HG03457 (cell line): ENCODE data around the gene INPPL1.
"Not testable (repeated sequence)": the region's sequence is repeated elsewhere in the genome, so short reads cannot be mapped to it uniquely, and the experiment has no call there.

ENCODE experiments used
- ATAC-seq: cut with Tn5 transposase; IDR thresholded peaks from one replicate; pipeline ENCODE4 v1.9.1; 2021; ENCODE audit warnings: moderate number of reproducible peaks; ENCODE audit not compliant: unreplicated experiment

Gene INPPL1

GRCh38 chr11:72243173-72244059, 18.8 kb downstream of the INPPL1 start:
- ATAC-seq = no peak

- no peak for ATAC-seq
These were observed 19.4 kb downstream of the INPPL1 start, which contains the start of gene PHOX2A for GRCh38 chr11:72244060-72244360. PHOX2A (minus strand) TSS chr11:72244176; CDS start chr11:72244004, 172 bp downstream.

DNA sequence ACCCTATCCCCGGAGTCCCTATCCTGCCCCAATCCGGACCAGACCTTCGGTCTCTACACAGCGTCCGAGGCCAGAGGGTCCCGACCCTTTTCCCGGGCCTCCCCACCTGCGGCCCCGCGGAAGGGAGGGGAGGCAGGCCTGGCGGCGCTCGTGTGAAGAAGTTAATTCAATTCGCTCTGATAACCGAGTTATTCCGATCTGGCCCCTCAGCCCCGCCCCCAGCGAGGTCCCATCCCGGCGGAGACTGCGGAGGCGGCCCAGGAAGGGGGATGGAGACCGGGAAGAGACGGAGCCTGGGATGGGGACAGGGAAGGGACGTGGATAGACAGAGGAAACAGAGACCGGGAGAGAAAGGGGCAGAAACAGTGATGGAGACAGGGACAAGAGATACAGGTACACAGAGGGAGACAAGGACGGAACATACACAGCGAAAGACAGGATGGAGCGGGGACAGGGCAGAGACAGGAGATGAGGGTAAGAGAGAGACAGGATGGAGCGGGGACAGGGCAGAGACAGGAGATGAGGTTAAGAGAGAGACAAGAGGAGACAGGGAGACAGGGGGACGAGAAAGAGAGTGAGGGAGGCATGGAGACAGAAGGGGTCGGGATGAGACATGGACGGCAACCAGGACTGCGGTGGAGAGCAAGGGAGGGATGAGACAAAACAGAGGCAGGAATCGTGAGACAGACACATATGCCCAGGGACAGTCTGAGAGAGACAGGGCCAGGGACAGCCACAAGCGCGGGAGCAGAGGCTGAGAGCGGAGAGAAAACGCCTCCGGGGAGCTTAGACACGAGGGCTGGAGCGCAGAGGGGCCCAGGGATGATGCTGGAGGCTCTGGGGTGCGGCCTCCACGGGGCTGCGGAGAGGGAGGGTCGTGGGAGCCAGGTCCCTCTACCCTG, 20.0 kb downstream of the INPPL1 start:
- ATAC-seq = no peak

GRCh38 chr11:72245263-72245816, 20.8 kb downstream of the INPPL1 start:
- ATAC-seq = no peak

GRCh38 chr11:72247584-72247983, 23.0 kb downstream of the INPPL1 start:
- ATAC-seq = no peak

GRCh38 chr11:72249961-72250360, 25.4 kb downstream of the INPPL1 start:
- no peak for ATAC-seq

GRCh38 chr11:72250661-72251464, 26.3 kb downstream of the INPPL1 start:
- ATAC-seq = no peak

DNA sequence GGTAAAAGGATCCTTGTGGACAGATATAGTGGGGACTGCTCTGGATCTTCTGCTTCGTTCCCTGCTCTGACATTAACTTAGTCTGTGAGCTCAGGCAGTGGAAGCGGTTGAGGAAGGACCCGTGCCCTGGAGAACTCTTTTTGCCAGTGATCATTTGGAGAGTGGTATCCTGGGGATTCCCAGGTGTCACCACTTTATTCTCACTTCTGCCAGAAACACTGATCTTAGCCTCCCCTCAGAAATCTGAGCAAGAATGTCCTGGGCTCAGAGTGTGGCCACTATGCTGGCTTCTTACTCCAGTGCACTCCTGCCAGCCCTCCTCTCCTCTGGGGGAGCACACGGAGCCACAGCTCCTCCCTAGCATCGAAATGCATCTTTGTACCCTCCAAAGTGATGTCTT, 27.0 kb downstream of the INPPL1 start:
- ATAC-seq = no peak

- ATAC-seq = no peak
These were observed 28.8 kb downstream of the INPPL1 start for GRCh38 chr11:72253392-72253791.

DNA sequence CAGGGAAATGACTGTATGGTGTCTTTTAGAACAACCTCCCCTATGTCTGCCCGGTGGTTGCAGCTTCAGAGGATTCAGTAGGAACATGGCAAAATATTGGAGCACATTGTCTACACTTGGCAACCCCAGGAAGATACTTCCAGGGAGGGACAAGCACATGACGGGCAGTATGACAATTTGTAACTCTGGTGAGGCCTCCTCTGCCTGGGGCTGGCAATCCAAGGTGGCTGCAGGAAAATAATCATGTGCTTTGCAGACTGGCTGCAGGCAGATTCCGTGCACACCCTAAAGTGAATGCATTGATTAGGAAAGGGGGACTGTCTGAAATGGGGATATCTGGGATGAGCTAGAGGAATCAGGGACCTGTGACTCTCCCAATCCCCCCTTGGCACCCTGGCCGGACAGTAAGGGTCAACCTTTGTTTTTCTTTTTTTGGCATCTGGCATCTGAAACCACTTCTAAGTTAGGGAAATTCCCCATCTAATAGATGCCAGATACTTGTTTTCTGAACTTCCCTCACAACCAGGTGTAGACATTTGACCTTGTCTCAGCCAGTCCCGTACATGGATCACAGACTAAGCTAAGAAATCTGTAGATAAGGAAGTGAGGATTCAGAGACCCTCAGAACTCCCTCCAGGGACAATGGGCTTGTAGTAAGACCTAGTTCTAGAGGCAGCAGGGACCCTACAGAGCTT, 29.9 kb downstream of the INPPL1 start:
- ATAC-seq = no peak

DNA sequence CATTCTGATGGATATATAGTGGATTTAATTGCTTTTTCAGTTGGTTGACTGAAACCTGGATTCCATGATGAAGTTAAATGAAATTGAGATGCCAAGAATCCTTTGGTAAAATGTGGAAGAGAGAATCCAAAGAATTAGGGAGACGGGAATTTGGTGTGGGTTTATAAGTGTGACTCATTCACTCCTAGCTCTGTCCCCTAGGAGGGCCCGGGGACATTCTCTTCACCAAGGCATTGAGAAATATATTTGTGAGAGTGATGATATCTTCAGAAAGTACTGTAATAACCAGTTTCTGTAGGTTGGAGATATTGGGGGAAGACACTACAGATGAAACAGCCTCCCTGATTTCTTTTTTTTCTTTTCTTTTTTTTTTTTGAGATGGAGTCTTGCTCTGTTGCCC, 33.0 kb downstream of the INPPL1 start:
- no peak for ATAC-seq

GRCh38 chr11:72259490-72259889, 34.9 kb downstream of the INPPL1 start:
- ATAC-seq = no peak

- no peak for ATAC-seq
These were observed 36.0 kb downstream of the INPPL1 start for GRCh38 chr11:72260574-72260973.

DNA sequence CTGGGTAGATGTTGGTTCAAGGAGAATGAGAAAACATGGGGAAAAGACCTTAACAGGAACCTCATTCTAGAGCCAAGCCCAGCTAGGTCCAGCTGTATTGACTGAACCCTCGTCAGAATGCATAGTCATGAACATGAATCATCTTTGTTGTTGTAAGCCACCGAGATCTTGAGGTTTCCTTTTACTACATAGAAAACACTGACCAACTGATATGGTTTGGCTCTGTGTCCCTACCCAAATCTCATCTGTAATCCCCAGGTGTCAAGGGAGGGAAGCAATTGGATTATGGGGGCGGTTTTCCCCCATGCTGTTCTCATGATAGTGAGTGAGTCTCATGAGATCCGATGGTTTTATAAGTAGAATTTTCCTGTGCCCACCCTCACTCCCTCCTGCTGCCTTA, 38.8 kb downstream of the INPPL1 start:
- no peak for ATAC-seq

GRCh38 chr11:72265951-72266350, 41.4 kb downstream of the INPPL1 start:
- no peak for ATAC-seq

GRCh38 chr11:72266960-72267359, 42.4 kb downstream of the INPPL1 start:
- ATAC-seq = not testable (repeated sequence)

- ATAC-seq = no peak
These were observed 43.5 kb downstream of the INPPL1 start for GRCh38 chr11:72267956-72268617.

DNA sequence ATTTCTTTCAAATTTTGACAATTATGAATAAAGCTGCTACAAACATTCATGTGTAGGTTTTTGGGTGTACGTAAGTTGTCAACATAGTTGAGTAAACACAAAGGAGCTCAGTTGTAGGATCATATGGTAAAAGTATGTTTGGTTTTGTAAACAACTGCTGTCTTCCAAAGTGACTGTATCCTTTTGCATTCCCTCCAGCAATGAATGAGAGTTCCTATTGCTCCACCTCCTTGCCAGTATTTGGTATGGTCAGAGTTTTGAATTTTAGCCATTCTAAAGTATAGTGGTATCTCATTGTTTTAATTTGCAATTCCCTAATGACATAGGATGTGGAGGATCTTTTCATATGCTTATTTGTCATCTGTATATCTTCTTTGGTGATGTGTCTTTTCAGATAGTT, 47.4 kb downstream of the INPPL1 start:
- ATAC-seq = no peak

DNA sequence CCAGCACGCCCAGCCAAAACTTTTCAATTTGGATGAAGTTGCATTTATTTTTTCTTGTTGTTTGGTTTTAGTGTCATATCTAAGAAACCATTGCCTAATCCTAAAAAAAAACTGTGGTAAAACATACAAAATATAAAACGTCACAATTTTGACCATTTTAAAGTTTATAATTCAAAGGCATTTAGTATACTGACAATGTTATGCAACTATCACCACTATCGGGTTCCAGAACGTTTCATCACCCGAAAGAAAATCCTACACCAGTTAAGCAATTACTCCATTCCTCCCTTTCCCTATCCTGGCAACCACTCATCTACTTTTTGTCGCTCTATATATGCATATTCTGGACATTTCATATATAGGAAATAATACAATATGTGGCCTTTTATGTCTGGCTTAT, 49.9 kb downstream of the INPPL1 start:
- no peak for ATAC-seq

- no peak for ATAC-seq
These were observed 54.3 kb downstream of the INPPL1 start for GRCh38 chr11:72278905-72279304.
